GM19468 (cell line): ENCODE data around the gene BMPR1A.

Experiments used
- ATAC-seq: cut with Tn5 transposase; IDR thresholded peaks from one replicate; pipeline ENCODE4 v1.9.1; 2021; ENCODE audit warnings: mild to moderate bottlenecking, moderate library complexity, moderate number of reproducible peaks; ENCODE audit not compliant: unreplicated experiment; ENCODE audit errors: extremely low read depth

Gene BMPR1A

DNA sequence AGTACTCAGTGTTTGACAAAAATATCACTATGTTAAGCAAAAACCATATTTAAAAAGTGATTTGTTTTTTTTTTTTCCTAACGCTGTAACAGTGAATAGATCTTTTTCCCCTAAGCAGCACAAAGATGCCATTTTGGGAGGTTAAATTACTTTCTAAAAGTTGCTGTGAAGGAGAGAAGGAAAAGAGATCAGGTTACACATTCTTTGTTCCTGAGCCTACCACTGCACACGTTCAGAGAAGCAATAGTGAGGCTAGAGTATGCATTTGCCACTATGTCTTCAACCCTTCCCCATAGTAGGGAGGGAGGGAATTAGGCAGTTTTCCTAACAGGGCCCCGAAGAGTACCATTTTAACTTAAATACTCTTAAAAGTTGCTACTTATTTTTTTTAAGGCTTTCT lies 38.9 kb downstream of the BMPR1A start:
- ATAC-seq, result no peak

DNA sequence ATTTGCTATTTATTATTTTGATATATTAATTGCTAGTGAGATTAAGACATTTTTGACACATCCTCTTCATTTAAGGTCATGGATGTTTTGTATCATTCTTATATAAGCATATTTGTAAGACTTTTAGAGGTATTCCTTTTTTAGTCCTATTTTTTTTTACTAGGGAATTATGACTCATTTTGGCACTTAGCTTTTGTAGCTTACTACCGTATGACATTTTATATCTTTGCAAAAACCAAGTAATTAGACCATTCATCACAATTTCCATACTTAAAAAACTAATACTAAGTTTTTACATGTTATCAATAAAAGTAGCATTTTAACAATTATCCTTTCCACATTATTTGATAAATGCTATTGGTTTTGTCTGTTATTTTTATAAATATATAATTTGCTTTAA lies 41.6 kb downstream of the BMPR1A start:
- no peak for ATAC-seq

DNA sequence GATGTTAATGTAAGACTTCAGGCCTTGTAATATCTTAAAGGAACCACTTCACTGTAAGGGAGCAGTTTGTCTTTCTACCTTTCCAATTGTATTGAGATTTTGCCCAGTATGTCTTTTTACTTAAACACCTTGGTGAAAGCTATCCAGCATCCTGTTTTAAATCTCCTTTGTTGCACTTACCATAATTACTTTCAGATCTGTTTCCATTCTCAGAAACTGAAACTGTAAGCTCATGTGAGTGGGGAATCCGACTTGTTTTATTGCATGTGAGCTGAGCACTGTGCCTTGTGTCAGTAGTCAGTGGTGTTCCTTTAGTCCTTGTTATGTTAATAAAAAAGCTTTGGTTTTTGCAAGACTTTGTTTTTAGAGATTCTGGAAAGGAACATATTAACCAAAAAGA lies 42.2 kb downstream of the BMPR1A start:
- no peak for ATAC-seq

DNA sequence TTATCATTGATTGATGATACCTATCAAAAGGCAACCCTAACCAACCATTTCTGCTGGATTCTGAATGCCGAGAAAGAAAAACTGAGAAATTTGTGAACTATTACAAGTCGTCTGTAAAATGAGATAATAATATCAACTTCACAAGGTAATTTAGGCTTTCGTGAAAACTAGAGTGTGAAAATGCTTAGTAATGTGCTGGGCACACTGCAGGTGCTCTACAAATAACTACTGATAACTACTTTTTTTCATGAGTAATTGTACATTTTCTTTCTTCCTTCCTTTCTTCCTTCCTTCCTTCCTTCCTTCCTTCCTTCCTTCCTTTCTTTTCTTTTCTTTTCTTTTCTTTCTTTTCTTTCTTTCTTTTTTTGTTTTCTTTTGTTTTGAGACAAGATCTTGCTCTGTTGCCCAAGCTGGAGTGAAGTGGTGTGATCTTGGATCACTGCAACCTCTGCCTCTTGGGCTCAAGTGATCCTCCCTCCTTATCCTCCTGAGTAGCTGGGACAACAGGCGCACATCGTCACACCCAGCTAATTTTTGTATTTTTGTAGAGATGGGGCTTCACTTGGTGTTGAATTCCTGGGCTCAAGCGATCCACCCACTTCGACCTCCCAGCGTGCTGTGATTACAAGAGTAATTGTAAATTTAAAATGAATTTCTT lies 42.9 kb downstream of the BMPR1A start:
- no peak for ATAC-seq

DNA sequence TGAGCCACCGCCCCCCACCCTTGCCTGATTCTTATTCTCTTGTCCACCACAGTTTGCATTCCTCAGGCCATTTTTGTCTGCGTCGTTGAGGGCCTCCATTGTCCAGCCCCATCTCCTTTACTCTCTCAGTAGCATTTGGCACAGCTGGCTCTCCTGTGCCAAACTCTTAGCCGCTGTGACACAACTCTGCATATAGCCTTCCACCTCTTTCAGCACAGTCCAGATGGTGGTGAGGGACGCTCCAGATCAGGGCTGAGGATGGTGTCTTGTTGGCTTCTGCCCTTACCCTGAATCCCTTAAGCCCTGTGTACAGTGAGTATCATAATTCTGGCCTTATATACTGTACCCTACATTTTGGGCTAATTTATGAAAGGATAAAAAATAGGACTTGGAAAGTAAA lies 45.6 kb downstream of the BMPR1A start:
- ATAC-seq, result no peak

DNA sequence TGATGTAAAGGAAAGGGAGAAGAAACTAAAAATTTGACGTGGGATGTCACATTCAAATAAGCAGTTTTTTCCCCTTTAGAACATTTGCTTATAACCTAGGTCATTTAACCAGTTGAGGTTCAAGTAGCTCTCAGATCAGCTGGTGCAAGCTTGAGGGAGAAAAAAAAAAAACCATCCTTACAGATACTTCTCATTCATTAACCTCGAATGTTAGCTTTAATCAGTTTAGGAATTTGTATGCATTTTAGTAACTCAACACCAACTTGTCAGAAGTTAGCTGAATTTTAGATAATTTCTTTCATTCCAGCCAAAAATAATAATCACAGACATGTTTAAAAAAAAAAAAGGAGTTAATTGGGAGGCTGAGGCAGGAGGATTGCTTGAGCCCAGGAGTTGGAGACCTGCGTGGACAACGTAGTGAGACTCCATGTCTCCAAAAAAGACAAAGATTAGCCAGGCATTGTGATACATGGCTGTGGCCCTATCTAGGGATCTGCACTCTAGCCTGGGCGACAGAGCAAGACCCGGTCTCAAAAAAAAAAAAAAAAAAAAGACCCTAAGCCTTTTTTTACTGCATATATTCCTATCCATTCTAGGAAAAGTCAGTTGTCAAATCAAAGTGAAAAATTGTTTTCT lies 46.2 kb downstream of the BMPR1A start:
- ATAC-seq, result no peak

DNA sequence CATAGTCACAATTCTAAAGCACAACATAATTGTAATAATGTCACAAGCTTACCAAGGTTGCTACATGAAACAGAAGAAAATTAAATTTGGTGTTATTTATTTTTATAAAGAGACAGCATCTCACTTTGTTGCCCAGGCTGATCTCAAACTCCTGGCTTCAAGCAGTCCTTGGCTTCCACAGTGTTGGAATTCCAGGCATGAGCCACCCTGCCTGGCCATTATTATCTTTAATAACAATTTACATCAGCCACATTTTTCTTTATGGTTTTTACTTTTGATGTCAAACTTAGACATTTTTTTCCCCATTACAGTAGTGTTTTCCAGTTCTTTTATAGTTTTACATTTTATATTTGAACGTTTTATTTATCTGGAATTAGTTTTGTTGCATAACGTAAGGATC lies 46.7 kb downstream of the BMPR1A start:
- ATAC-seq, result no peak

DNA sequence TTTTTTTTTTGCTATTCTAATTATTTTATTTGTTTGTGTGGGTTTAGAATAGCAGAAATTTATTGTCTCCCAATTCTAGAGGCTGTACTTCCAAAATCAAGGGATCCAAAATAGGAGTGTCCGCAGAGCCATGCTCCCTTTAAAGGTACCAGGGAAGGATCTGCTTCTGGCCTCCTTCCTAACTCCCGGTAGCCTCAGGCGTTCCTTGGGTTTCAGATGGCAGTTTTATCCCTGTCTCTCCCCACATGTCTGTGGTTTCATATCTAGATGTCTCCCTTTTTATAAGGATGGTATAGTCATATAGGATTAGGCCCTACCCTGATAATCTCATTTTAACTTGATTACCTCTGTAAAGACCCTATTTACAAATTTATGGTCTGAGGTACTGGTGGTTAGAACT lies 48.4 kb downstream of the BMPR1A start:
- ATAC-seq, result no peak

DNA sequence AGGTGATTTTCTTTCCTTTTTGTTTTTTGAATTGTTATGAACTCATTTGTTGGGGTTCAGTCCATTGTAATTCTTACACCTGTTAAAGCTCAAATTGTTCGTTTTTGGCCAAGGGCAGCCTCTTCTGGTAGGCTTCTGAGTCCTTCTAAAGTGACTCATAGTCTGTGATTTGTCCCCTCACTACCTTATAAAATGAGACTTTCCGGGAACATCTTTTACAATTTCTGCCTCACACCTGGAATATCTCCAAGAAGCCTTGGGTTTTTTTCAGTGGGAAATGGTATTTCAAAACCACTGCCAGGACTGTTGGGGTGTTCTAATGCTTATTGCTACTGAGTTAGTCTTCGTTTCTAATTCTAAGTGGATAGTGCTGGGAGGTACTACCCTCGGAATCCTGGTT lies 56.7 kb downstream of the BMPR1A start:
- no peak for ATAC-seq

DNA sequence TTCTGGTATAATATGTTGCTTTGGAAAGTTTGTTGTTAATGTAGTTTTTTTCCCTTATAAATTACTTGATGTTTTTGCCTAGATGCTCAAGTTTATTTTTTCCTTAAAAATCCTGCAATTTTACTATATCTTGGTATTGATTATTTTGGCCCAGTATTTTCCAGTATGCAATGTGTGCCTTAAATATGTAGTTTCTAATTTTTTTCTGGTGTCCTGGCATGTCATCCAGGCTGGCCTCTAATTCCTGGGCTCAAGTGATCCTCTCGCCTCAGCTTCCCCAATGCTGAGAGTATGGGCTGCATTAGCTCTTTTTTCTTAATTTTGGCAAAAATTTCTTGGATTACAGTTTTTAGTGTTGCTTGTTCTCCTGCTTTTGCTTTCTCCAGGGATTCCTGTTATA lies 57.6 kb downstream of the BMPR1A start:
- ATAC-seq, result no peak

DNA sequence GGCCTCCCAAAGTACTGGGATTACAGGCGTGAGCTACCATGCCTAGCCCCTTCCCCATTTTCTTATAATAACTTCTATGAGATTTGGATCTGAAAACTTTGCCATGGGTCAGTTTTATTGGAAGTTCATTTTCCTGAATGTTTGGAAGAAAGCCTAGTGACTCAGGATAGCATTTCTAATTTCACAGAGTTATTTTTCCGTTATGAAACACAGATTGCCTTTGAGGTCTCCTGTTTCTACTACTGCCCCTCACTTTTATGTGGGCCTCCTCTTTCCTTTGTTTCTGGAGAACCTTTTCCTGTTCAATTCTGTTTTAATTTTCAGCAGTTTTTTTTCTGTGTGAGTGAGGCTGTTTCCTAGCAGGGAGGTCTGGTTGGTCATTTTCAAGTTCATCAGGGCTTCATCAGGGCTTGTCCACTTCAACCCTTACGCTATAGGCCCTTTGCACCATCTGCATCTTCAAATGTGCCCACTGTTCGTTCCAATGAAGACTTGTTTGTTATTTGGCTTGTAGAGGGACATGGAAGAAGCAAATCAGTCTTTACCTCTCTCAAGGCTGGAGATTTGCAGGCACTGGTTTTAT lies 58.7 kb downstream of the BMPR1A start:
- ATAC-seq, result no peak

DNA sequence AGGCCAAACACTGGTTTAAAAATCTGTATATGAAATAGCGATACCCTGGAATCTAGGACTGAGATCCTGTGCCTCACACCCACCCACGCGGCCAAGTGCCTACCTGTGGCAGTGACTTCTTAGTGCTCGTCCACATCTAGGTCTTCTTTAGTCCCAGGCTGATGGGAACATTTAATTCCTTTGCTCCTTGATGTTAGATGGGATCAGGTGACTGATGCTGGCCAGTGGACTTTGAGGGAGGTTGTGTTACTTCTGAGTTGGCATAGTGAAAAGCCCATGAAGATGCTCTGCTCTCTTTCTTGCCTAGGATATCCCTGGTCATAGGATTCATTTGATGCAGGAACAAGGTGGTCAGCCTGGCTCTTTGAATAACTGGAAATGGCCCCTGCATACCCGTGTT lies 59.2 kb downstream of the BMPR1A start:
- ATAC-seq, result no peak

DNA sequence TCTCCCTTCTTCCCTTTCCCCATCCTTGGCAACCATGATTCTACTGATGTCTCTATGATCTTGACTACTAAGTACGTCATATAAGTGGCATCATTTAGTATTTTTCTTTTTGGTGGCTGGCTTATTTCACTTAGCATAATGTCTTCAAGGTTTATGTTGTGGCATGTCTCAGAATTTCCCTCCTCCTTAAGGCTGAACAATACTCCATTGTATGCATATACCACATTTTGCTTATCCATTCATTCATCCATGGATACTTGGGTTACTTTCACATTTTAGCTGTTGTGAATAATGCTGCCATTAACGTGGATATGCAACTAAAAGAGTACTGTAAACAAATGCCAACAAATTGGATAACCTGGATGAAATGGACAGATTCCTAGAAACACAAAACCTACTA lies 60.8 kb downstream of the BMPR1A start:
- ATAC-seq, result no peak

DNA sequence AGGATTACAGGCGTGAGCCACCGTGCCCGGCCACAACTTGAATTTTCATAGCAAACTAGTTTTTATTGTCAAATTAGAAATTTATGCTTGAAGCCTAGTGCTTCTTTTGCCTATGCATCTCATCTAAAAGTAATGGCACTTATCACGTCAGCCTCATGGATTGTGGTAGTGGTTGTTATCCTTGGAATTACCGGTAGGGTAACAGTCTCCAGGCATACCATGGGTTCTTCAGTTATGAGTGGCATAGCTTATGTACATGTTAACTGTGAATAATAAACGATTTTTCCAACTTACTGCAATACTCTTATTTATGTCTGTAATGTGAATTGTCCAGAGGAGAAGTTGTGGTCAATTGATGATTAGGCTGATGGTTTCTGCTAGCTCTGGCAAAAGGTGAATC lies 63.1 kb downstream of the BMPR1A start:
- no peak for ATAC-seq

DNA sequence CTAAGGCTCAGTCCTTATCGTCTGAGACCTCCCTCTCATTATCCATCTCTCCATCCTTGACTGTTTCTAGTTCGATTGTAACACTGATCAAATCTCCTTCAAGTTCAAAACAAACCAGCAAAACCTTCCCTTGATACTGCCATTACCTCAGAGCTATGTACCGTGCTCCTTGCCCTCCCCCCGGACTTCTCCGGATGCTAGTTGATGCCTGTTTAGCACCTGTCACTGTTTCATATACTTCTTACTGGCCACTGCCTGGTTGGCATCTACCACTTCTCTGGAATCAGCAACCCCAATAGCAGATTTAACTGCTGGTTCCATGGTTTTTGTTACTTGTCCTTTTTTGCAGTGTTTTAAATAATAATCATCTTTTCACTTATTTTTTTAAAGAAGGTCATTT lies 64.1 kb downstream of the BMPR1A start:
- no peak for ATAC-seq

DNA sequence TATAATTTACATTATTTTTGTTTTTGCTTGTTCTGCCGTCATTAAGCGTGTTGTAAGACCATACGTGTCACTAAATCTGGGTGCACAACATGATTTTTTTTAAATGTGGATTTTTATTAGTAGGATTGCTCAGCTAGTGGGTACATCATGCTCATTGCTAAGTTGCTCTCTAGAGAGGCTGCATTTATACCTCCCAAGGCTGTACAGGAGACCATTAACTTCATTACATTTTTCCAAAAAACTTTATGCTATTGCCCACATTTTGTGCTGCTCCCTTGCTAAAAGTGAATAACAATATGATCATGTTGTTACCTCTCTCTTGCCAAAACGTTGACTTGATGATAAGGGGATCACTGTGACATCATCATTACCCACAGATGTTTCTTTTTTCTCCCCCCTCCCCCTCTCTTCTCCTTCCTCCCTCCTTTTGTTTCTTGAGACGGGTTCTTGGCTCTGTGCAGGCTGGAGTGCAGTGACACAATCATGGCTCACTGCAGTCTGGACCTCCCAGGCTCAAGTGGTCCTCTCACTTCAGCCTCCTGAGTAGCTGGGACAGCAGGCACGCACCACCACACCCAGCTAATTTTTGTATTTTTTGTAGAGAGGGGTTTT lies 65.1 kb downstream of the BMPR1A start:
- no peak for ATAC-seq

DNA sequence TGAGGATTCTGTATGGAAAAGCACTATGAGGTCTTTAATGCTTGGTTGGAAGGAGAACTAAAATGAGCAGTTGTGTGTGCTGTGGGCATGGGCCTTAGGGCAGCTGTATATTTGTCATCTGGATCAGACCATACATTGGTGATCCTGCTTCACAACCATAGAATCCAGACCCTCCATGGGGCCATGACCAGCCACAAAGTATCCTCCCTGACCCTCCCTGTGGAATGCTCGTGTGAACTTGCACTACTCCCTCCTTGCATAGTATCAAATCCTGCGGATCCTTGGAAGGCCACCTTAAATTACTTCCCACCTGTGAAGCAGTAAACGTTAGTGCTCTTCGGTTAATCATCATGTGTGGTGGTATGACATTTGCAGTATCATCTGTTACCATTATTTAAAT lies 67.1 kb downstream of the BMPR1A start:
- no peak for ATAC-seq

DNA sequence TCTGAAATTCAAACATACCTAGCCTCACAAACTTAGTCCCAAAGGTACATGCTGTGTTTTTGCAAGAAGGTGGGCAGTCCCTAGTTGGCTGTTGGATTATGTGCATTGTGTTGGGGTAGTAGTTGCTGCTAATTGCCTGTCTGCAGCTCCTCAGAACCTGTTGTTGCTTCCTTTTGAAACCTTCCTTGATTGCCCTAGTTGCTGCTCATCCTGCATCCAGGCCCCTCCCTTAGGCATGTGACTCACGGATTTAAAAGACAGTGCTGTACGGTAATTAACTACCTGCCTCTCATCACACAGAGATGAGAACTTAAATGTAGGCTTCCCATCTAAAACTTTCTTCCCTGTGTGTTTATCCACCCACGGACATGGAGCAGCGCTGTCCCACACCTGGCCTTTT lies 67.7 kb downstream of the BMPR1A start:
- ATAC-seq, result no peak

DNA sequence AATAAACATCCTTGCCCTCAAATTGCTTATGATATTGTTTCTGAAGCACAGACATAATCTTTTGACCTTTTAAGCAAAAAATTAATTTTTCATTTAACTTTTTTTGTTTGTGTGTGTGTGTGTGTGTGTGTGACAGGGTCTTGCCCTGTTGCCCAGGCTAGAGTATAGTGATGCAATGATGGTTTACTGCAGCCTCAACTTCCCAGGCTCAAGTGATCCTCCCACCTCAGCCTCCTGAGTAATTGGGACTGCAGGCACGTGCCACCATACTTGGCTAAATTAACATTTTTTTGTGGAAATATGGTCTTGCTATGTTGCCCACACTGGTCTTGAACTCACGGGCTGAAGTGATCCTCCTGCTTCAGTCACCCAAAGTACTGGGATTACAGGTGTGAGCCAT lies 68.9 kb downstream of the BMPR1A start:
- no peak for ATAC-seq

DNA sequence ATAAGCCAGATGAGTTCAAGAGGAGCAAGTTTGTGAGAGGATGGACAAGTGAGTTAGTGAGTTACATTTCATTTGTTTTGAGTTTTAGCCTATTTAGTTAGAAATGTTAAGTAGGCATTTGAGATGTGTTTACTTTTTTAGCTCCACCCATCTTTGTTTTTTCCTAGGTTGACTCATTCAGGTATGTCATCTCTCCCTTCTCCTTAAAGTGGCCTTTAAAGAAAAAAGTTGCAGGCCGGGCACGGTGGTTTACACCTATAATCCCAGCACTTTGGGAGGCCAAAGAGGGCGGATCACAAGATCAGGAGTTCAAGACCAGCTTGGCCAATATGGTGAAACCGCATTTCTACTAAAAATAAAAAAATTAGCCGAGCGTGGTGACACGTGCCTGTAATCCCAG lies 71.2 kb downstream of the BMPR1A start:
- ATAC-seq, result no peak

DNA sequence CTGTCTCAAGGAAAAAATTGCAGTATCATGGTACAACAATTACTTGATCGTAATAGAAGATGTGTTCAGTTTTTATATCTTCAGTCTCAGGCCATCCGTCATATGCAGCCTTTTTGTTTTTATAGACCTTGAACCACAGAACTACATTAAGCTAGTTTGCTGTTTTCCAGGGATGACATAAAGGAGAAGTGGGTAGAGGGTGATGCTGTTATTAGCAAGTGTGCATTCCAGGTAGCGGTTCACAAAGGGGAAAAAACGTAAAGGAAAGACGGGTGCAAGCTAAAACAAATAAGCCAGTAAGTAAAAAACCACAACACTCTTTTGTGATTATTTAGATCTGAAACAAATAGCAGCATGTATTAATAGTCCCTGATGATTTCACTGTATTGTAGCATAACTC lies 71.7 kb downstream of the BMPR1A start:
- ATAC-seq, result no peak

DNA sequence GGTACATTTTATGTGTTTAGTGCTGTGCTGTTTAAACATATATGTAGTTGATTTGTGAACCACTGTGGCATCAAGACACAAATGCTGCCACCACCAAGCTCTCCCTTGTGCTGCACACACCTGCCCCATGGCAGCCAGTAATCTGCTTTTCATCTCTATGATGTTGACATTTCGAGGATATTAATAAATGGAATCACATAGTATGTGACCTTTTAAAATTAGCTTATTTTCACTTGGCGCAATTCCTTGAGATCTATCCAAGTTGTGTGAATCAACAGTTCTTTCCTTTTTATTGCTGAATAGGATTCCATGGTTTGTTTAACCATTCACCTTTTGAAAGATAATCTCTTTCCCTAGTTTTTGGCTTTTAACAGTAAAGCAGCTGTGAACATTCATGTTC lies 73.1 kb downstream of the BMPR1A start:
- no peak for ATAC-seq
